B cell (primary cell): ENCODE measurements around the gene CLRN2. TPM values are rescaled to one million over a fixed set of nuclear protein-coding genes. Genes with fewer than 3 reads are reported as not detected.

Experiments used
- ATAC-seq: fragments of 200-7000 bp; cut with Tn5 transposase; one replicate; pipeline ENCODE4 v1.10.0; 2021; ENCODE audit warnings: low read depth, mild to moderate bottlenecking, moderate number of reproducible peaks, moderate library complexity
- CTCF ChIA-PET: fragments of 350-600 bp; sonication (Branson Sonifier 250); formaldehyde crosslinking; loops from one replicate; lab custom pipeline; 2021; ENCODE audit warnings: antibody characterized with exemption, inconsistent platforms; lab: Charles Lee
- POLR2A ChIA-PET: fragments of 350-600 bp; sonication (Branson Sonifier 250); formaldehyde crosslinking; loops from one replicate; lab custom pipeline; 2021; ENCODE audit warnings: antibody characterized with exemption; lab: Charles Lee
- DNase-seq: peaks from one replicate; pipeline ENCODE4 v3.0.0; 2013
- H2AFZ ChIP-seq: 2 replicates; pipeline ENCODE4 v1.6.1; 2012; ENCODE audit warnings: mild to moderate bottlenecking, low read depth, low read length; ENCODE audit not compliant: insufficient read depth, poor library complexity, severe bottlenecking
- H3K27ac ChIP-seq, 2 donors: 1 replicate in 1 of 2; 2 replicates in 1 of 2; pipeline ENCODE4 v1.5.1; 2012 to 2013; ENCODE audit warnings: low read length in 2 of 2, mild to moderate bottlenecking in 2 of 2, moderate library complexity in 1 of 2
- H3K27me3 ChIP-seq, 4 experiments: fragments of 200-600 bp in 1 of 4; sonication (generic) in 1 of 4; replicated peaks in 1 of 4; 1 replicate in 2 of 4; 2 replicates in 2 of 4; pipeline versions ENCODE4 v1.6.1 to v1.7.0; 2013 to 2016; ENCODE audit warnings: low read length in 3 of 4, mild to moderate bottlenecking in 2 of 4, mixed read lengths in 1 of 4, moderate library complexity in 1 of 4; ENCODE audit not compliant: insufficient read depth in 4 of 4, control insufficient read depth in 3 of 4; ENCODE audit errors: control extremely low read depth in 1 of 4
- H3K36me3 ChIP-seq, 2 experiments: replicated peaks in 1 of 2; 1 replicate in 1 of 2; 2 replicates in 1 of 2; pipeline versions ENCODE4 v1.6.1 to v1.7.1; 2013; ENCODE audit warnings: low read length in 1 of 2; ENCODE audit not compliant: insufficient read depth in 2 of 2, control insufficient read depth in 1 of 2; ENCODE audit errors: control extremely low read depth in 1 of 2, extremely low read depth in 1 of 2
- H3K4me1 ChIP-seq, 2 donors: fragments of 200-600 bp in 1 of 2; sonication (generic) in 1 of 2; 1 replicate in 1 of 2; 2 replicates in 1 of 2; pipeline versions ENCODE4 v1.5.1 to v1.6.1; 2013 to 2017; ENCODE audit warnings: low read length in 2 of 2; ENCODE audit not compliant: control insufficient read depth in 2 of 2, insufficient read depth in 2 of 2
- H3K4me2 ChIP-seq: replicated peaks from 2 replicates; pipeline ENCODE3; 2012; ENCODE audit warnings: mild to moderate bottlenecking, low read depth, low read length; ENCODE audit not compliant: poor library complexity, severe bottlenecking
- H3K4me3 ChIP-seq, 5 experiments: fragments of 200-600 bp in 1 of 5; sonication (generic) in 1 of 5; 1 replicate in 3 of 5; 2 replicates in 2 of 5; pipeline versions ENCODE4 v1.5.1 to v1.7.0; 2011 to 2016; ENCODE audit warnings: low read length in 4 of 5, mild to moderate bottlenecking in 4 of 5, low read depth in 2 of 5, control low read depth in 1 of 5, moderate library complexity in 1 of 5; ENCODE audit not compliant: insufficient read depth in 1 of 5; ENCODE audit errors: control extremely low read depth in 1 of 5, extremely low read depth in 1 of 5
- H3K79me2 ChIP-seq: fragments of 200-600 bp; sonication (generic); one replicate; pipeline ENCODE4 v1.6.0; 2016; ENCODE audit warnings: low read length; ENCODE audit not compliant: control insufficient read depth, insufficient read depth
- H3K9ac ChIP-seq: fragments of 200-600 bp; sonication (generic); 2 replicates; pipeline ENCODE4 v1.6.1; 2017; ENCODE audit warnings: mild to moderate bottlenecking, low read length, moderate library complexity
- H3K9me3 ChIP-seq, 3 donors: one replicate each; pipeline versions ENCODE4 v1.6.1 to v1.7.1; 2013; ENCODE audit warnings: low read length in 2 of 3; ENCODE audit not compliant: control insufficient read depth in 2 of 3, insufficient read depth in 1 of 3; ENCODE audit errors: control extremely low read depth in 1 of 3
- H4K20me1 ChIP-seq: 2 replicates; pipeline ENCODE4 v1.6.0; 2012; ENCODE audit warnings: mild to moderate bottlenecking, low read length; ENCODE audit not compliant: insufficient read depth, control insufficient read depth, poor library complexity, severe bottlenecking
- H3K27ac Mint-ChIP-seq: one replicate; pipeline ENCODE4 v1.8.0; 2021; ENCODE audit warnings: mixed read lengths
- H3K27me3 Mint-ChIP-seq: one replicate; pipeline ENCODE4 v1.8.0; 2021; ENCODE audit warnings: mixed read lengths
- H3K4me1 Mint-ChIP-seq: one replicate; pipeline ENCODE4 v1.8.0; 2021; ENCODE audit warnings: mixed read lengths
- H3K4me3 Mint-ChIP-seq: one replicate; pipeline ENCODE4 v1.8.0; 2021; ENCODE audit warnings: mixed read lengths
- H3K9me3 Mint-ChIP-seq: one replicate; pipeline ENCODE4 v1.8.0; 2022; ENCODE audit warnings: mixed read lengths; ENCODE audit not compliant: insufficient read depth
- EZH2 ChIP-seq: IDR thresholded peaks from 2 replicates; pipeline ENCODE4 v1.6.1; 2012; ENCODE audit warnings: borderline replicate concordance, low read depth, mild to moderate bottlenecking, moderate library complexity, low read length; ENCODE audit not compliant: insufficient read depth, poor library complexity, severe bottlenecking
- WGBS: methylation state at CpG from one replicate; pipeline ENCODE4 v1.1.5; 2013; ENCODE audit warnings: missing lambda C conversion rate; ENCODE audit not compliant: insufficient coverage; 5-methylcytosine and 5-hydroxymethylcytosine counted together
- intact Hi-C: fragments of 100-400 bp; cut with micrococcal nuclease; formaldehyde crosslinking; loops from one replicate; pipeline ENCODE4 v1.10.0; 2022
- polyA plus RNA-seq: library from polyadenylated mRNA; depleted of rRNA; stranded (reverse); fragments of >200 nt; gene quantifications from 2 replicates; pipeline ENCODE4 v1.2.3, GENCODE V29; 2012
- total RNA-seq, 2 donors: library from RNA; stranded (reverse); fragments of 120-200 nt in 1 of 2; gene quantifications; 1 replicate in 1 of 2; 2 replicates in 1 of 2; pipeline versions ENCODE4 v1.2.3 to v1.2.4, GENCODE V29; 2013 to 2022
- TF ChIP-seq, protein P1 (sequence below): fragments of 200-600 bp; IDR thresholded peaks from one replicate; pipeline ENCODE4 v1.8.0; 2022; ENCODE audit warnings: antibody characterized with exemption, mild to moderate bottlenecking

CLRN2 gene
- total and polyA plus RNA-seq, 2 donors (not counting 1 experiment from before 2014, with no cell fraction given): not detected

DNA sequence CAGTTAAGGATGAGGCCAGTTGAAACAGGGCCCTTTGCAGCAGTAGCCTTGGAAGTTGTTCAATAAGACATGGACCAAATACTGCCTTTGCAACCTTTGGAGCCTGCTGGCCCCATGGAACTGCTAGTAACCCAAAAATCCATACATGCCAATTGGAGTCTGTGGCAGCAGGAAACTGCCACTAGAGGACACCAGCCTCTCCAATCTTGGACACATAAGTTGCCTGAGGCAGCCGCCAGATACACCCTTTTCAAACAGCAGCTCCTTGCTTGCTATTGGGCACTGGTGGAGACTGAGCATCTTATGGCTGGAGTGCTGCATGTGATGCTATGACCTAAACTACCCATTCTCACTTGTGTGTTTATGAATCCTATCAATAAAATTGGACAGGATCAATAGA lies 47.2 kb downstream of the CLRN2 start:
- H3K9ac ChIP-seq: no peak overlapping the region
- no peaks in the 10 kb centered on the region for H3K4me1 ChIP-seq
- no peak overlapping the region for H3K27ac ChIP-seq
- Mint-ChIP-seq H3K27me3 (peaks cover 8% of the 10 kb centered on the region), H3K9me3 (no peaks in the 10 kb centered on the region), H3K27ac (no peak overlapping the region), H3K4me3 (no peak overlapping the region), H3K4me1 (no peaks in the 10 kb centered on the region)
- WGBS: no CpG with 5 or more reads among the region's 1 CpG
- no peaks in the 10 kb centered on the region for H4K20me1 ChIP-seq
- intact Hi-C loops: no loop called here
- no peak overlapping the region for H3K4me3 ChIP-seq
- no peaks in the 10 kb centered on the region for H3K79me2 ChIP-seq
- H3K9me3 ChIP-seq: no peaks in the 10 kb centered on the region
- H3K4me2 ChIP-seq: no peak overlapping the region
- DNase-seq: no peak
- no peak for TF ChIP-seq EZH2
- TF ChIP-seq, protein P1, sequence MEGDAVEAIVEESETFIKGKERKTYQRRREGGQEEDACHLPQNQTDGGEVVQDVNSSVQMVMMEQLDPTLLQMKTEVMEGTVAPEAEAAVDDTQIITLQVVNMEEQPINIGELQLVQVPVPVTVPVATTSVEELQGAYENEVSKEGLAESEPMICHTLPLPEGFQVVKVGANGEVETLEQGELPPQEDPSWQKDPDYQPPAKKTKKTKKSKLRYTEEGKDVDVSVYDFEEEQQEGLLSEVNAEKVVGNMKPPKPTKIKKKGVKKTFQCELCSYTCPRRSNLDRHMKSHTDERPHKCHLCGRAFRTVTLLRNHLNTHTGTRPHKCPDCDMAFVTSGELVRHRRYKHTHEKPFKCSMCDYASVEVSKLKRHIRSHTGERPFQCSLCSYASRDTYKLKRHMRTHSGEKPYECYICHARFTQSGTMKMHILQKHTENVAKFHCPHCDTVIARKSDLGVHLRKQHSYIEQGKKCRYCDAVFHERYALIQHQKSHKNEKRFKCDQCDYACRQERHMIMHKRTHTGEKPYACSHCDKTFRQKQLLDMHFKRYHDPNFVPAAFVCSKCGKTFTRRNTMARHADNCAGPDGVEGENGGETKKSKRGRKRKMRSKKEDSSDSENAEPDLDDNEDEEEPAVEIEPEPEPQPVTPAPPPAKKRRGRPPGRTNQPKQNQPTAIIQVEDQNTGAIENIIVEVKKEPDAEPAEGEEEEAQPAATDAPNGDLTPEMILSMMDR: no peak
- ChIA-PET CTCF (no interaction called here), POLR2A (no interaction called here)
- no peak for ATAC-seq
- no peaks in the 10 kb centered on the region for H3K36me3 ChIP-seq
- no peak overlapping the region for H2AFZ ChIP-seq
- H3K27me3 ChIP-seq: peaks cover 0 to 4% (median 0%) of the 10 kb centered on the region in 4 experiments

DNA sequence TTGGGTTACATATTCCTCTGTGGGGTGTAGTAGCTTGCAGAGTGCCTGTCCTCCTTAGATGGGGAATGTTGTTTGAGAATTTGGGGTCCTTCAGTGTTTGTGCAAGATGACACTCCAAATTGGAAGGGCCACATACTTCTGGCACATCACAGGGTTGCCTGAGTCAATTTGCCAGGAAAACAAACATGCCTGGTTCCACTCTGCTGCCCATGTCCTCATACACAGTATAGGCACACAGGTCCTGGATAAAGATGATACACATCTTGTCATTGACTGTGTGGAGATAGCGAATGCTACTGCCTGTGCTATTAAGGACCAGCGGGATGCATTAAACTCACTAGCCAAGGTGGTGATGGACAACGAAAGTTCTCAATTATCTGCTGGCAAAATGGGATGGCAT lies 50.9 kb downstream of the CLRN2 start:
- H2AFZ ChIP-seq: no peak overlapping the region
- whole genome bisulfite sequencing: 100% methylated on average over 3 of the region's 3 CpGs
- Mint-ChIP-seq H3K4me1 (no peaks in the 10 kb centered on the region), H3K9me3 (no peaks in the 10 kb centered on the region), H3K4me3 (no peak overlapping the region), H3K27me3 (peaks cover 13% of the 10 kb centered on the region), H3K27ac (no peak overlapping the region)
- no peaks in the 10 kb centered on the region for H3K79me2 ChIP-seq
- no peaks in the 10 kb centered on the region for H3K36me3 ChIP-seq
- H3K4me2 ChIP-seq: no peak overlapping the region
- no peak overlapping the region for H3K27ac ChIP-seq
- H4K20me1 ChIP-seq: no peaks in the 10 kb centered on the region
- DNase-seq: no peak
- POLR2A ChIA-PET: no interaction called here
- no peaks in the 10 kb centered on the region for H3K4me1 ChIP-seq
- CTCF ChIA-PET: no interaction called here
- H3K4me3 ChIP-seq: no peak overlapping the region
- H3K9ac ChIP-seq: no peak overlapping the region
- peaks cover 0 to 6% (median 0%) of the 10 kb centered on the region in 4 experiments for H3K27me3 ChIP-seq
- no peaks in the 10 kb centered on the region for H3K9me3 ChIP-seq
- no peak for ATAC-seq
- TF ChIP-seq, protein P1: no peak
- TF ChIP-seq EZH2: no peak
- intact Hi-C loops: no loop called here
